Activated naive CD4-positive, alpha-beta T cell treated with anti-CD3 and anti-CD28 coated beads for 36 hours (primary cell): Measurements from ENCODE around the gene DGAT2. TPM values are rescaled to one million over a fixed set of nuclear protein-coding genes. Genes with fewer than 3 reads are reported as not detected.
A peak's percentile ranks its signal among the peaks of the same experiment; 100 is the strongest.

Experiments used
- CTCF ChIA-PET: fragments of 350-600 bp; sonication (Branson Sonifier 250); formaldehyde crosslinking; loops from one replicate; lab custom pipeline; 2021; ENCODE audit warnings: antibody characterized with exemption; lab: Charles Lee
- DNase-seq: peaks from one replicate; pipeline ENCODE4 v3.0.0-alpha.2; 2020
- H3K27ac Mint-ChIP-seq: one replicate; pipeline ENCODE4 v1.8.0; 2021; ENCODE audit warnings: mild to moderate bottlenecking, mixed read lengths
- H3K27me3 Mint-ChIP-seq: one replicate; pipeline ENCODE4 v1.8.0; 2021; ENCODE audit warnings: low read depth, mixed read lengths
- H3K36me3 Mint-ChIP-seq: one replicate; pipeline ENCODE4 v1.8.0; 2021; ENCODE audit warnings: low read depth, mixed read lengths
- H3K4me1 Mint-ChIP-seq: one replicate; pipeline ENCODE4 v1.8.0; 2021; ENCODE audit warnings: low read depth, mixed read lengths
- H3K4me3 Mint-ChIP-seq: one replicate; pipeline ENCODE4 v1.8.0; 2021; ENCODE audit warnings: mild to moderate bottlenecking, moderate library complexity, mixed read lengths
- H3K9me3 Mint-ChIP-seq: one replicate; pipeline ENCODE4 v1.8.0; 2021; ENCODE audit warnings: mixed read lengths
- intact Hi-C: fragments of 100-400 bp; cut with micrococcal nuclease; formaldehyde crosslinking; loops from one replicate; pipeline ENCODE4 v1.15.1; 2023
- total RNA-seq, 2 experiments: library from RNA; stranded (reverse); gene quantifications; one replicate each; pipeline ENCODE4 v1.2.3, GENCODE V29; 2021

Gene DGAT2
- total RNA-seq, 2 experiments from 2014 or later: 3.4 to 4.2 TPM

GRCh38 chr11:75773595-75774353 lies 5.2 kb downstream of the DGAT2 start:
- intact Hi-C loops: loop anchor here (1.0 kb wide), 1 partner anchor 41 kb away; no protein-coding TSS in a partner anchor
- H3K27me3 Mint-ChIP-seq: peaks cover 4% of the 10 kb centered on the region
- peaks cover 3% of the 10 kb centered on the region for H3K36me3 Mint-ChIP-seq
- H3K4me3 Mint-ChIP-seq: no peak overlapping the region
- H3K9me3 Mint-ChIP-seq: no peaks in the 10 kb centered on the region
- CTCF ChIA-PET: no interaction called here
- peak overlapping the region; percentile 22 for H3K27ac Mint-ChIP-seq
- H3K4me1 Mint-ChIP-seq: peaks cover 23% of the 10 kb centered on the region
- peak; percentile 77 for DNase-seq

GRCh38 chr11:75775056-75775455 lies 6.5 kb downstream of the DGAT2 start:
- no peak overlapping the region for H3K27ac Mint-ChIP-seq
- CTCF ChIA-PET: no interaction called here
- H3K4me1 Mint-ChIP-seq: peaks cover 19% of the 10 kb centered on the region
- H3K4me3 Mint-ChIP-seq: no peak overlapping the region
- no peaks in the 10 kb centered on the region for H3K27me3 Mint-ChIP-seq
- peaks cover 3% of the 10 kb centered on the region for H3K36me3 Mint-ChIP-seq
- intact Hi-C loops: no loop called here
- DNase-seq: no peak
- no peaks in the 10 kb centered on the region for H3K9me3 Mint-ChIP-seq

DNA sequence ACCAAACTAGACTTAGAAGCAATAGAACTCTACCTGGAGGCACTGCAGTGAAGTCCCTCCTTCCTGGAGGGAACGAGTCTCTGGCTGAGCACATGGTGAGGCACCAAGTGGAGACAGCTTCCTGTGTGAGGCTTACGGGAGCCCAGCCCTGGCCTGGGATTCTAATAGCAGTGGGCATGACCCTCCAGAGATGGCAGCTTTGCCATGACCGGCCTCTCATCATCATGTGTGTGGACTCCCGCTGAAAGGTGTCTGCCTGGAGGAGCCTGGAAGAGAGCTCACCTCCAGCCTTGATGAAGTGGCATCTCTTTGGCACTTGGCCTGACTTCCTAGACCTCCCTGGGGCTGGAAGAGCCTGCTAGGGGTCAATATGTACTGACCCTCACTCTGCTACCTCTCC lies 8.0 kb downstream of the DGAT2 start:
- Mint-ChIP-seq H3K4me3 (no peak overlapping the region), H3K4me1 (peaks cover 19% of the 10 kb centered on the region)
- DNase-seq: no peak

DNA sequence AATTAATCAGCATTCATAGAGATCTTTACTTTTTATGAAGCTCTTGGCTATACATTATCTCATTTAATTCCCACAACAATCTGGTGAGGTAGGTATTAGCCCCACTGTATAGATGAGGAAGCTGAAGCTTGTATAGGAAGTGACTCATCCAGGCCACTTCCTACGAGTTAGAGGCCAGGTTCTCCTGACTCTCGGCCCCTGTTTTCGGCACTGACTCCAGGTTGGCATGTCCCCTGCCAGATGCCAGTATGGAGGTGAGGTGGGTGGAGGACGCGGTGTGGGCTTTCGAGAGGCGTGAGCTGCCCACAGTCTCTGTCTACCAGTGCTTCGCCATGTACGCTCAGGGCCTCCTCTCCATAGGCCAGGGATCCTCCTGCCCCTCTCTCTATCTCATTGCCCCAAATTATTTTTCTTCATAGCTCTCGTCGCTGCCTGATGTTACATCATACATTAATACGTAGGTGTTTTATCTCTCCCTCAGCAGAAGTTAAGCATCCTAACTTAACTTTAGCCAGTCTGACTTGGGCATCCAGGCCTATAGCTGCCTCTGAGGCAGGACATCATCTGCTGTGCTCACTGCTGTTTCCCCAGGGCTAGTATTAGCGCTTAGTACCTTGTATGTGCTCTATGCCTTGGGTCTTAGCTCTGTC lies 9.0 kb downstream of the DGAT2 start:
- H3K27me3 Mint-ChIP-seq: no peaks in the 10 kb centered on the region
- intact Hi-C loops: no loop called here
- peaks cover 19% of the 10 kb centered on the region for H3K4me1 Mint-ChIP-seq
- H3K9me3 Mint-ChIP-seq: no peaks in the 10 kb centered on the region
- DNase-seq: no peak
- H3K27ac Mint-ChIP-seq: no peak overlapping the region
- H3K4me3 Mint-ChIP-seq: no peak overlapping the region
- H3K36me3 Mint-ChIP-seq: peaks cover 3% of the 10 kb centered on the region
- CTCF ChIA-PET: interaction anchor here (0.5 to 1.3 kb wide), 4 partner anchors 10 to 72 kb away, joined by 3 to 6 read pairs (median 4); no protein-coding TSS in a partner anchor

More for the DNA sequence above, 8.0 kb downstream of the DGAT2 start:
- CTCF ChIA-PET: interaction anchor here (0.6 kb wide), 1 partner anchor 22 kb away, joined by 4 read pairs; no protein-coding TSS in a partner anchor
- no peaks in the 10 kb centered on the region for H3K27me3 Mint-ChIP-seq
- H3K27ac Mint-ChIP-seq: no peak overlapping the region
- H3K9me3 Mint-ChIP-seq: no peaks in the 10 kb centered on the region
- intact Hi-C loops: no loop called here
- peaks cover 3% of the 10 kb centered on the region for H3K36me3 Mint-ChIP-seq

DNA sequence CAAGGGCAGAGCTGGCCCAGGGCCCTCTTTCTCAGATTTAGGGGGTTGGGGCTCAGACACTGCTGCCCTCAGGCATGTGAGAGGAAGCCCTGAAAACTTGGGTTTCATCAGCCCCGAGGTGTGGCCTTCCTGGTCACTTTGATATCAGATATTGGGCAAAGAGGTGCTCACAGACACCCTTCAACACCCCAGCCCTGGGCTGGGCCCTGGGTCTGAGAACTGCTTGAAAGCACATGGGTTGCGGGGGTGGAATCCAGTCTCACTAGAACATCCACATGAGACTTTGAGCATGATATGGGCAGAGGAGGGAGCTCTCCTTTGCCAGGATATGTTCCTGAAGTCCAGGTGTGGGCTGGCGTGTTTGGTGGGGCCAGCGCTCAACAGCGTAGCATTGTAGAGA lies 10.4 kb downstream of the DGAT2 start:
- Mint-ChIP-seq H3K36me3 (no peaks in the 10 kb centered on the region), H3K4me3 (no peak overlapping the region), H3K27ac (no peak overlapping the region), H3K27me3 (no peaks in the 10 kb centered on the region), H3K9me3 (no peaks in the 10 kb centered on the region), H3K4me1 (peaks cover 7% of the 10 kb centered on the region)
- intact Hi-C loops: no loop called here
- CTCF ChIA-PET: interaction anchor here (1.3 kb wide), 1 partner anchor 9 kb away, joined by 5 read pairs; no protein-coding TSS in a partner anchor
- DNase-seq: no peak

GRCh38 chr11:75779960-75780359 lies 11.4 kb downstream of the DGAT2 start:
- intact Hi-C loops: no loop called here
- CTCF ChIA-PET: no interaction called here
- no peaks in the 10 kb centered on the region for H3K27me3 Mint-ChIP-seq

GRCh38 chr11:75780888-75781287 lies 12.3 kb downstream of the DGAT2 start:
- intact Hi-C loops: no loop called here
- Mint-ChIP-seq H3K4me3 (no peak overlapping the region), H3K4me1 (peaks cover 7% of the 10 kb centered on the region), H3K27ac (no peak overlapping the region), H3K27me3 (no peaks in the 10 kb centered on the region), H3K36me3 (no peaks in the 10 kb centered on the region), H3K9me3 (no peaks in the 10 kb centered on the region)
- no peak for DNase-seq
- CTCF ChIA-PET: no interaction called here

More at GRCh38 chr11:75779960-75780359, 11.4 kb downstream of the DGAT2 start:
- no peaks in the 10 kb centered on the region for H3K9me3 Mint-ChIP-seq
- DNase-seq: no peak
- peaks cover 7% of the 10 kb centered on the region for H3K4me1 Mint-ChIP-seq
- H3K4me3 Mint-ChIP-seq: no peak overlapping the region
- no peak overlapping the region for H3K27ac Mint-ChIP-seq
- H3K36me3 Mint-ChIP-seq: no peaks in the 10 kb centered on the region

GRCh38 chr11:75781296-75781695 lies 12.7 kb downstream of the DGAT2 start:
- intact Hi-C loops: no loop called here
- Mint-ChIP-seq H3K4me3 (no peak overlapping the region), H3K4me1 (peaks cover 7% of the 10 kb centered on the region), H3K36me3 (no peaks in the 10 kb centered on the region), H3K27ac (no peak overlapping the region), H3K27me3 (no peaks in the 10 kb centered on the region), H3K9me3 (no peaks in the 10 kb centered on the region)
- CTCF ChIA-PET: no interaction called here
- no peak for DNase-seq

DNA sequence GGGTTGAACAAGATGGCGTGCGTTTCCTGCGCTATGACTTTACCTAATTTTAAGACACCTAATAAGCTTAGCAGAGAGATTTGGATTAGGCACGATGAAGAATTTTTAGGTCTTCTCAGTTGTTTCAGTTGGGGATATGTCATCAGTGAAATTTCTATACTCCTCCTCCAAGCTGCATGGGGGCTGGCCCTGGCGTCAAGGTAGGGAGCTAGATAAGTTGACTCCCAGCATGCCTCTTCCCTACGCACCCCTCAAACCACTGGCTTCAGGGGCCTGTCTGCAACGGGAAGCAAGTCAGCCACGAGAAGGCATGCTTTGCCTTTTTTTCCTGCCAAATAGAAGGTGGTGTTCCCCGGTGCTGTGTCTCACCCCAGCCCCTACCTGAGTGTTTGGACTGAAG lies 13.3 kb downstream of the DGAT2 start:
- no peak for DNase-seq
- H3K36me3 Mint-ChIP-seq: no peaks in the 10 kb centered on the region
- H3K27me3 Mint-ChIP-seq: no peaks in the 10 kb centered on the region
- H3K4me1 Mint-ChIP-seq: peaks cover 7% of the 10 kb centered on the region
- H3K4me3 Mint-ChIP-seq: no peak overlapping the region
- CTCF ChIA-PET: no interaction called here
- no peaks in the 10 kb centered on the region for H3K9me3 Mint-ChIP-seq
- no peak overlapping the region for H3K27ac Mint-ChIP-seq
- intact Hi-C loops: no loop called here

DNA sequence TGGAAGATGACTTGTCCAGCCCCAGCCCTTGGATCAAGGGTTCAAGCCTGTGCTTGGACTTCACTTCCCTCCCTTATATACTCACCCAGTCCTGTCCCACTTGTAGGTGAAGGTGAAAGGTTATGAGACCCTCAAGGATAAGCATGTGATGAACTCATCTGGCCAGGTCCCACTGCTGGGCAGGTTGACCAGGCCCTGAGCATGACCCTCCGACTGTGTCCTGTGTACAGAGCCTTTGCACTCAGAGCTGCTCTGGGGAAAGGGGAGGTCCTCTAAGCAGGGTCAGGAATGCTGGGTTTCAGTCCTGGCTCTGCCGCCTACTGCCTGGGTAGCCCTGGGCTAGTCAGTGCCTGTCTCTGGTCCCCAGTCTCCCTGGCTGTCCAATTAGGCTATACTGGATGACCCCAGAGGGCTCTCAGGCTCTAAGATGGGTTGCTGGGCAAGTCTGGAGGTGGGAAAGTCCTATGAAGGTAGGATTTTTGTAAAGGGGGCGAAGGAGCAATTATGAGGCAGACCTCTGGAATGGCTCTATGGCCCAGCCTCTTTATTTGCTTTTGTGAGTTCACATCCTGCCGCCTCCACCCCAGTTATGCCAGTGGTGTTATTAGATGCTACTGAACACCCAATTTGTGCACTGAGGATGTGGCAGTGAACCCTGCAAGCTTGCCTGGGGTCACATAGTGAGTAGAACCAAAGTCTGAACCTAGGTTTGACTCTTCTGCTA lies 14.1 kb downstream of the DGAT2 start:
- CTCF ChIA-PET: no interaction called here
- Mint-ChIP-seq H3K27me3 (no peaks in the 10 kb centered on the region), H3K36me3 (no peaks in the 10 kb centered on the region), H3K9me3 (no peaks in the 10 kb centered on the region), H3K27ac (no peak overlapping the region), H3K4me1 (peaks cover 2% of the 10 kb centered on the region), H3K4me3 (no peak overlapping the region)
- no peak for DNase-seq
- intact Hi-C loops: no loop called here

GRCh38 chr11:75783416-75784084 lies 15.0 kb downstream of the DGAT2 start:
- H3K4me1 Mint-ChIP-seq: no peaks in the 10 kb centered on the region
- no peak overlapping the region for H3K27ac Mint-ChIP-seq
- no peaks in the 10 kb centered on the region for H3K27me3 Mint-ChIP-seq
- intact Hi-C loops: no loop called here
- no peak for DNase-seq
- no peaks in the 10 kb centered on the region for H3K9me3 Mint-ChIP-seq
- no peaks in the 10 kb centered on the region for H3K36me3 Mint-ChIP-seq
- CTCF ChIA-PET: no interaction called here
- no peak overlapping the region for H3K4me3 Mint-ChIP-seq

GRCh38 chr11:75784085-75784478 lies 15.5 kb downstream of the DGAT2 start:
- intact Hi-C loops: no loop called here
- CTCF ChIA-PET: no interaction called here
- H3K4me1 Mint-ChIP-seq: no peaks in the 10 kb centered on the region

More at GRCh38 chr11:75784085-75784478, 15.5 kb downstream of the DGAT2 start:
- Mint-ChIP-seq H3K9me3 (no peaks in the 10 kb centered on the region), H3K36me3 (no peaks in the 10 kb centered on the region), H3K4me3 (no peak overlapping the region), H3K27ac (no peak overlapping the region), H3K27me3 (no peaks in the 10 kb centered on the region)
- DNase-seq: no peak
